Fibroblast of the aortic adventitia (primary cell): ENCODE measurements around the gene PIEZO2. TPM values are rescaled to one million over a fixed set of nuclear protein-coding genes. Genes with fewer than 3 reads are reported as not detected.

ENCODE experiments used
- DNase-seq: peaks from one replicate; pipeline ENCODE4 v3.0.0-alpha.2; 2010; ENCODE audit warnings: low read depth
- H3K4me3 ChIP-seq: 2 replicates; pipeline ENCODE4 v1.5.1; 2011; ENCODE audit warnings: low read depth, mild to moderate bottlenecking, control low read depth, low read length, moderate library complexity
- CTCF ChIP-seq: IDR thresholded peaks from 2 replicates; pipeline ENCODE4 v1.5.1; 2011; ENCODE audit warnings: mild to moderate bottlenecking, low read length, control low read depth, inconsistent platforms; ENCODE audit not compliant: insufficient read depth
- total RNA-seq: library from RNA; depleted of rRNA; stranded (reverse); fragments of >200 nt; gene quantifications from 2 replicates; pipeline ENCODE4 v1.2.3, GENCODE V29; 2012; ENCODE audit warnings: low replicate concordance

PIEZO2 gene
- total RNA-seq, 1 donor = 1.6 TPM

GRCh38 chr18:10757946-10758345 lies 391.4 kb downstream of the PIEZO2 start:
- DNase-seq = no peak
- no peak for TF ChIP-seq CTCF
- no peak overlapping the region for H3K4me3 ChIP-seq

- no peak for TF ChIP-seq CTCF
- no peak overlapping the region for H3K4me3 ChIP-seq
- no peak for DNase-seq
Measured at GRCh38 chr18:10757349-10757748, 392.0 kb downstream of the PIEZO2 start.

GRCh38 chr18:10755855-10756254 lies 393.5 kb downstream of the PIEZO2 start:
- H3K4me3 ChIP-seq = no peak overlapping the region
- TF ChIP-seq CTCF = no peak
- no peak for DNase-seq

- no peak for DNase-seq
- no peak overlapping the region for H3K4me3 ChIP-seq
- no peak for TF ChIP-seq CTCF
Measured at GRCh38 chr18:10754128-10754527, 395.2 kb downstream of the PIEZO2 start.

- no peak for TF ChIP-seq CTCF
- no peak overlapping the region for H3K4me3 ChIP-seq
- DNase-seq = peak; percentile 6
Measured at GRCh38 chr18:10752382-10752781, 397.0 kb downstream of the PIEZO2 start.

GRCh38 chr18:10751653-10752052 lies 397.7 kb downstream of the PIEZO2 start:
- TF ChIP-seq CTCF = no peak
- no peak overlapping the region for H3K4me3 ChIP-seq
- peak; percentile 7 for DNase-seq
